NCI-H446 (cell line): ENCODE results near the gene SENP5.

Experiments used
- DNase-seq, 2 experiments: peaks; one replicate each; lab custom pipeline; 2025; lab: John Stamatoyannopoulos, UW

The SENP5 gene

GRCh38 chr3:196889844-196890708 is 22.4 kb downstream of the SENP5 start:
- no peak for DNase-seq

- DNase-seq: no peak
These were observed 27.0 kb downstream of the SENP5 start for GRCh38 chr3:196894557-196895295.

DNA sequence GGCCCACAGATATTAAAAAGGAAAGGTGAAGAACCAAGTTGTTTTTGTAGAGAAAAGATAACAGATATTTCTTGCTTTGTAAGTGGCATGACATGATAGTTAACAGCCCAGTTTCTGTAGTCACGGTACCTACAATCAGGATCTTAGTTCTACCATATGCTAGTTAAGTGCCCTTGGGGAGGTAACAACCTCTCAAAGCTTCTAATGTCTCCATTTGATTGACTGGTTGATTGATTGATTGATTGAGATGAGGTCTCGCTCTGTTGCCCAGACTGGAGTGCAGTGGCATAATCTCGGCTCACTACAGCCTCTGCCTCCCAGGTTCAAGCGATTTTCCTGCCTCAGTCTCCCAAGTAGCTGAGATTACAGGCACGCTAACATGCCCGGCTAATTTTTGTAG is 28.5 kb downstream of the SENP5 start:
- DNase-seq: no peak

DNA sequence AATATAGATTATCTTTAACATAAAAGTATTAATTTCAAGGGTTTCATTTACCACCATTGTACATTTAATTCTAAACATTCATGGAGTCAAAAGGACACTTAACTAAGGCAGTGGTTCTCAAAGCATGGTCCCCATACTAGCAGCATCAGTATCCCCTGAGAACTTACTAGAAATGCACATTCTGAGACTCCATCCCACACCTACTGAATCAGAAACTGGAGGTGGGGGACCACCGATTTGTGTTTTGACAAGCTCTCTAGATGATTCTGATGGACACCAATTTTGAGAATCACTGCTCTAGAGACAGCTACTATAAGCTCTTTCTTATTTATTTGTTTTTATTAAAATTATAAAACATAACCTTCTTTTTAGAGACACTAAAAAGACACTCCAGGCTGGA is 34.0 kb downstream of the SENP5 start:
- no peak for DNase-seq

- DNase-seq: no peak
These were observed 34.6 kb downstream of the SENP5 start for GRCh38 chr3:196902296-196902695.

- no peak for DNase-seq
These were observed 36.0 kb downstream of the SENP5 start for GRCh38 chr3:196903740-196904139.

DNA sequence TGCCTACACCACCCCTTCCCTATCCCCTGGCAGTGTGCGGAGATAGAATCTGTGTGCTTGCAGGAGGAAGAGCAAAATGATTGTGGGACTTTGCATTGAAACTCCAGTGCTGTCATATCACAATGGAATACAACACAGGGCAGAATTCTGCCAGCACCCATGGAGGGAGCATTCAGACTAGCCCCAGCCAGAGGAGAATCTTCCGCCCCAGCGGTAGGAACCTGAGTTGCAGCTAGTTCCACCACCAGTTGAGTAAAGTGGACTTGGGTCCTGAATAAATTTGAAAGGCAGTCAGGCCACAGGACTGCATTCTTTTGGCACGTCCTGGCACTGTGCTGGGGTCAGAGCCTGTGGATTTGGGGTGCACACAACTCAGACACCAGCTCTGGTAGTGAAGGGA is 47.1 kb downstream of the SENP5 start:
- DNase-seq: no peak

GRCh38 chr3:196915375-196915774 is 47.7 kb downstream of the SENP5 start:
- DNase-seq: no peak

DNA sequence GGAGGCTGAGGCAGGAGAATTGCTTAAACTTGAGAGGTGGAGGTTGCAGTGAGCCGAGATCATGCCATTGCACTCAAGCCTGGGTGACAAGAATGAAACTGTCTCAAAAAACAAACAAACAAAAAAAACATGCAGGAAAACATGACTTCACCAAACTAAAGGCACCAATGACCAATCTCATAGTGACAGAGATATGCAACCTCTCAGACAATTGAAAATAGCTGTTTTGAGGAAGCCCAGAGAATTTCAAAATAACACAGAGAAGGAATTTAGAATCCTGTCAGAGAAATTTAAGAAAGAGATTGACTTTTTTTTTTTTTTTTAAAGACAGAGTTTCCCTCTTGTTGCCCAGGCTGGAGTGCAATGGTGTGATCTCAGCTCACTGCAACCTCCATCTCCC is 48.5 kb downstream of the SENP5 start:
- no peak for DNase-seq

- DNase-seq: no peak
These were observed 49.3 kb downstream of the SENP5 start for GRCh38 chr3:196916995-196917394.

DNA sequence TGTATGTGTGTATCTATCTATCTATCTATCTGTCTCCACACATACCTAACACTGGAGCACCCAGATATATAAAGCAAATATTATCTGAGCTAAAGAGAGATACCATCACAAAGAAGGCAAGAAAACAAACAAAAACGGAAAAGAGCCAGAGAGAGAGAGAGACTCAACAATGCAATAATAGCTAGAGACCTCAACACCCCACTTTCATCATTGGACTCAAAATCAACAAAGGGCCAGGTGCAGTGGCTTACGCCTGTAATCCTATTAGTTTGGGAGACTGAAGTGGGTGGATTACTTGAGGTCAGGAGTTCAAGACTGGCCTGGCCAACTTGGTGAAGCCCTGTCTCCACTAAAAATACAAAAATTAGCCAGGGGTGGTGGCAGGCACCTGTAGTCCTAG is 51.2 kb downstream of the SENP5 start:
- no peak for DNase-seq

DNA sequence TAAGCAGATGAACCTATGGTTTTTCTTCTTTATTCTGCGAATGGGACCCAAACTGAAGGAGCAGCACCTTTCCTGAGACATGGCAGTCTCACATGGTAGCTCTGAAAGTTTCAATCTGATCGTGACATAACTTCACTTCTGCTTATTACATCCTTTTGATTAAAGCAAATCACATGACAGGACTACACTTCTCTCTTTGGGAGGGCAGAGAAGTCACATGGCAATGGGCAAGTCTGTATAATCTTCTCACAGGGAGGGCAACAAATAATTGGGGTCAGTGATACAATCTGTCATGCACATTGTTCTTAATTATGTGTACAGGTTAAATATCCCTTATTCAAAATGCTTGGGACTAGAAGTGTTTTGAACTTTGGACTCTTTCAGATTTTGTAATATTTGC is 53.0 kb downstream of the SENP5 start:
- DNase-seq: no peak

- no peak for DNase-seq
These were observed 60.1 kb downstream of the SENP5 start for GRCh38 chr3:196927571-196928453.

DNA sequence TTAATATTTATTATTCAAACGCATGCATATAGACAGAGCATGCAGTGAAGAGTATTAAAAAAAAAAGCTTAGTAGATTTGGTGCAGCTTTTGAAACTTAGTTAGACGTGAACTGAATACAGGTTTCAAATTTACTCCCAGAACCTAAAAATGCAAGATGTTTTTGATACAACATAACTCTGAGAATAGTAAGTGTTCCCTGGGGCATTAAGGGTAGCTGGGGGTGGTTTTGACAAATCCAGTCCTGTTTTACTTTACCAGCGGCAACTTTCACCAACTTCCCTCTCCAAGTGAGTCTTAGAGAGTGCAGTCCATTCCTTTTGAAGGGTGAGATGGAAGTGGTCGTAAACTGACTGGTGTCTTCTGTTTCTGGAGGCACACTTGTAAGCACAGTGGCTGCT is 63.4 kb downstream of the SENP5 start:
- DNase-seq: no peak

DNA sequence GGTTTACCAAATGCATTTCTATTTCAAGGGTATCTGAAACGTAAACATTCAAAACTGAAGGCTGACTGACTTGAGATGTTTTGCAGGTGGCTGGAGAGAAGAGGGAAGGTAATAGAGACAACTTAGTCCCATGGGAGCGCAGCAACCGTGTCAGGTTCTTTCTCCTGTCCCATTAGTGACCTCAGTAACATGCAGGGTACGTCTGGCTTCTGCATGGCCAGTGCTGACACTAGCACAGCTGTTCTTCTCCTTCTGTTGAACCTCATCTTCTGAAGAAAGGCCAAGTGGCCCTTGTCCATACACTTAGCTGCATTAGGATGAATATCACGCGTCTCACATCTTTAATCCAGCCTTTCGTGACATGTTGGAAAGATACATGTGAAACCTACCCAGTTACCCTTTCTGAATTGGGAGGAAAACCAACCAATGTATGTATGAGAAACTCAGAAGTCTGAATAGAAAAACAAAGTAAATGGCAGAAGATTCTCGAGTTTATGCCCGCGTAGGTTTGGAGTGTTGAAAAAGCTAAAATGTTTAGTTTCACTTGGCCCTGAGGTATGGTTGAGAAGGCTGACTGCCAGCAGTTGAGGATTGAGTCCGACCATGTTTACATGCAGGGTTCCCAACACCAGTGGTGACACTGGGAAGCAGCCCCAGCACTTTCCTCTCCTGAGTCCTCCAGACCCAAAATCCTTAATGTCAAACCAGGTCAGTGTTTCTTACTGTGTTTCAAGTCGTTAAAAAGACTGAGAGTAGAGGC is 64.3 kb downstream of the SENP5 start:
- no peak for DNase-seq

- no peak for DNase-seq
These were observed 64.9 kb downstream of the SENP5 start for GRCh38 chr3:196932600-196932999.

- DNase-seq: no peak
These were observed 68.6 kb downstream of the SENP5 start for GRCh38 chr3:196936288-196936687.

DNA sequence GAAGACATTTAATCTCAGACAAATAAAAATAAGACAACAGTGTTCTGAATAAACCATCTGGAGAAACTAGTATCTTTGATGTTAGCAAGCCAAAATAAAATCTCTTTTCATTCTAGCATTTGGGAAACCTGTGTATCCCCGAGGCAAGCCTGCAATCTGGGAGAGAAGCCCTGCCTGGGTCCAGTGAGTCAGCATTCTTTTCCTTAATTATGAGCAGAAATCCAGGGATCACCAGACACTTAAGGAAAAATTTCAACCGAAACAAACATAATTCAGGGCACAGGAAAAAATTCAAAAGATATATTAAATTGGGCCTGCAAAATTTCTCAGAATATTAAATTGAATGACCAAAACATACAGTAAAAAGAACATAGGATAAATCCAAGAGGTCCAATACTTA is 70.4 kb downstream of the SENP5 start:
- no peak for DNase-seq

DNA sequence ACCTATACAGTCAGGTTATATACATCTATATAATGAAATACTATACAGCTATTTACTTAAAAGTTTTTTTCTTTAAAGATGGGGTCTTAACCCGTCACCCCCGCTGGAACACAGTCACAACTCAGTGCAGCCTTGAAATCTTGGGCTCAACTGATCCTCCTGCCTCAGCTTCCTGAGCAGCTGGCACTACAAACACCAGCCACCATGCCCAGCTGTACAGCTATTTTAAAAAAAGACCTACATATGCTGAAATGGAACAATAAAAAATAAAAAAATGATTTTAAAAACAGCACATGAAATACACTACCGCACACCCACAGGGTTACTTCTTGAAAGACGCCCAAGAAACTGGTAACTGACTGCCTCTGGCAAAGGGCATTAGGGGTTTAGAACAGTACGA is 70.9 kb downstream of the SENP5 start:
- no peak for DNase-seq

GRCh38 chr3:196941729-196942225 is 74.1 kb downstream of the SENP5 start:
- DNase-seq: peak in 1 of 2 experiments; percentile 53

DNA sequence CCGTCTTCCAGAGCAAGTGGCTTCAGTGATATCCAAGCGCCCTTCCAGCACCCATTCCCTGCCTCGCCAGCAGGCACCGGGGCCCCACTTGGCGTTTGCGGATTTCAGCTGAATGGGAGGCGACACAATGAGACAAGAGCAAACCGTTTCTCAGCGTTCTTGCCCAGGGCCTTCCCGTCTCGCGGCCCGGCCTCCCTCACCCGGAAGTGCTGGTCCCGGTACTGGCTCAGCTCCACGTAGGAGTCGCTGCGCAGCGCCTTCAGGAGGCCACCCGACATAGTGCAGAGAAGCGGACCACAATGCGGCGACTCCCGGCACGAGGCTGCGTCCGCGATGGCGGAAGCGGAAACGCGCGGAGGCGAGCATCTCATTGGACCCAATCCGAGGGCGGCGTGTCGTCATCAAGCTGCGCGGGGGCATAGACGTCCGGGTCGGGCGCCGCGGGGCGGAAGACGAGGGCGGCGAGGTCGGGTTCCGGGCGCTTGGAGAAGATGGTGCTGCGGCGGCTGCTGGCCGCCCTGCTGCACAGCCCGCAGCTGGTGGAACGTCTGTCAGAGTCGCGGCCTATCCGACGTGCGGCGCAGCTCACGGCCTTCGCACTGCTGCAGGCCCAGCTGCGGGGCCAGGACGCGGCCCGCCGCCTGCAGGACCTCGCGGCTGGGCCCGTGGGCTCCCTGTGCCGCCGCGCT is 74.7 kb downstream of the SENP5 start, which contains the start of gene NCBP2:
Gene NCBP2, minus strand, starts transcription at position 303 of the 689 bp plus-strand sequence. Its CDS starts 25 bp downstream, at position 278.
- DNase-seq: peak; percentile 95 to 99
